Body of pancreas (tissue), 4 donors: ENCODE results near the gene ASTN2. TPM values are rescaled to one million over a fixed set of nuclear protein-coding genes. Genes with fewer than 3 reads are reported as not detected.

ENCODE experiments used
- ATAC-seq: fragments of 150-250 bp; one replicate; pipeline ENCODE4 v1.9.1; 2016
- DNase-seq, 4 donors: peaks; one replicate each; pipeline ENCODE4 v3.0.0-alpha.2; 2019
- H3K27ac ChIP-seq, 4 donors: fragments of 200-600 bp; sonication (generic); 1 replicate in 3 of 4; 2 replicates in 1 of 4; pipeline versions ENCODE4 v1.5.1 to v1.6.1; 2016 to 2019; ENCODE audit warnings: mild to moderate bottlenecking in 1 of 4, mixed read lengths in 1 of 4, moderate library complexity in 1 of 4
- H3K27me3 ChIP-seq, 2 donors: fragments of 200-600 bp; sonication (generic); one replicate each; pipeline ENCODE4 v1.6.0; 2016; ENCODE audit warnings: mild to moderate bottlenecking in 1 of 2
- H3K36me3 ChIP-seq, 2 donors: fragments of 200-600 bp; sonication (generic); replicated peaks in 1 of 2; 2 replicates each; pipeline ENCODE4 v1.5.1; 2016; ENCODE audit warnings: low read depth in 2 of 2; ENCODE audit not compliant: insufficient read depth in 1 of 2
- H3K4me1 ChIP-seq: fragments of 200-600 bp; sonication (generic); one replicate; pipeline ENCODE4 v1.6.0; 2016
- H3K4me3 ChIP-seq, 2 donors: fragments of 200-600 bp; sonication (generic); 1 replicate in 1 of 2; 2 replicates in 1 of 2; pipeline ENCODE4 v1.5.1; 2016 to 2019
- H3K9me3 ChIP-seq, 3 donors: fragments of 200-600 bp; sonication (generic); 1 replicate in 2 of 3; 2 replicates in 1 of 3; pipeline ENCODE4 v1.5.1; 2016
- CTCF ChIP-seq, 7 experiments: fragments of 450-650 bp in 4 of 7; fragments of 200-600 bp in 3 of 7; sonication (generic) in 3 of 7; IDR thresholded peaks; one replicate each; pipeline ENCODE4 v1.5.1; 2016 to 2019; ENCODE audit warnings: antibody characterized with exemption in 7 of 7
- POLR2A ChIP-seq, 3 donors: fragments of 450-650 bp; IDR thresholded peaks; one replicate each; pipeline ENCODE4 v1.6.1; 2016; ENCODE audit warnings: antibody characterized with exemption in 3 of 3, mild to moderate bottlenecking in 2 of 3
- WGBS, 2 donors: methylation state at CpG; one replicate each; pipeline ENCODE4 v1.1.5; 2017; 5-methylcytosine and 5-hydroxymethylcytosine counted together
- intact Hi-C: fragments of 100-400 bp; cut with DNase I; formaldehyde crosslinking; loops from one replicate; pipeline ENCODE4 v1.15.1; 2023
- total RNA-seq, 2 donors: library from RNA; depleted of rRNA; stranded (reverse); fragments of >200 nt; gene quantifications; one replicate each; pipeline ENCODE4 v1.1.0, GENCODE V29; 2016

The ASTN2 gene
- total RNA-seq, 2 donors from 2014 or later, result 8.2 to 9.6 TPM

DNA sequence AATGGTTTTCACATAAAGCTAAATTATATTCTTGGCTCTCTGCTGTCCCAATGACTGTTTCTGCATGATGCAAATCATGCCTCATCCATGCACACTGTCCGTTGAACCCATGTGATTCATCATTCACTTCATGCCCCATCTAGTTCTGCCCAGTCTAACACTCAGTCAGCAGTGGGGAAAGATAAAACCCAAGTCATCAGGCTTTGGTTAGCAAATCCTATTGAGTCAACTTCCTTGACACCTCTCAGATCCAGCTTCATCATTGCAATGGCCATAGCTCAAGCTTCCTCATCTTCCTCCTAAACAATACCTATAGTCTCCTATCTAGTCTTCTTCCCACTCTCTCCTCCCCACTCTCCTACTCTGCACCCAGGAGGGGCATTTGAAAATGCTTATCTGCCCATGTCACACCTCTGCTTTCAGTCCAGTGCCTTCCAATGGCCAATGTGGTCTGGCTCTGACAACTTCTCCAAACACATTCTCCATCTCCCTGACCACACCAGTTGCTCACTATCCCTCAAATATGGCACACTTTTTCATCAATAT lies 993.8 kb downstream of the ASTN2 start:
- H3K27ac ChIP-seq, result no peak overlapping the region
- no peaks in the 10 kb centered on the region for H3K36me3 ChIP-seq
- TF ChIP-seq CTCF (IDR thresholded peaks at IDR 0.05), result no peak
- no peak for TF ChIP-seq POLR2A (IDR thresholded peaks at IDR 0.05)
- no peak for DNase-seq
- no peak overlapping the region for H3K4me3 ChIP-seq
- H3K4me1 ChIP-seq, result no peaks in the 10 kb centered on the region
- no peaks in the 10 kb centered on the region for H3K27me3 ChIP-seq
- intact Hi-C loops, result no loop called here
- 91 to 100% methylated on average over 1 of the region's 1 CpG for WGBS, 2 donors
- ATAC-seq, result no peak
- no peaks in the 10 kb centered on the region for H3K9me3 ChIP-seq

DNA sequence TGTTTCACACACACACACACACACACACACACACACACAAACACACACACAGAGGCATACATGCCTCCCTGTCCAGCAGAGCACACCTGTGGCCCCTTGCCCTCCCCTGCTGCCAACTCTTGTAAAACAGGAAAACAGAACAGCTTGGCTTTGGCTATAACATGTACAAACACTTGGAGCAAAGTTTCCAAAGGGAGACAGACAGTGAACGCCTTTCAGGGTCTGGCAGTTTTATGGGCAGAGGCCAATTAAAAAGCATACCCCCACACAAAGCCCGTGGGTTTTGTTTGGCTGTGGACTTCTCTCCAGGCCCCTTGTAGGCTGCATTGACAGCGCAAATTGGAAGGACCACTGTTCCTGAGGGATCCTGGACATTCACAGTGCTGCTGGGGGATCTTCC lies 995.7 kb downstream of the ASTN2 start:
- Histone ChIP-seq H3K27me3 (no peaks in the 10 kb centered on the region), H3K4me3 (no peak overlapping the region), H3K27ac (no peak overlapping the region), H3K36me3 (no peaks in the 10 kb centered on the region), H3K4me1 (no peaks in the 10 kb centered on the region), H3K9me3 (no peaks in the 10 kb centered on the region)
- no peak for TF ChIP-seq POLR2A (IDR thresholded peaks at IDR 0.05)
- no peak for TF ChIP-seq CTCF (IDR thresholded peaks at IDR 0.05)
- ATAC-seq (no peak), DNase-seq (no peak)
- 55 to 100% methylated on average over 2 to 3 of the region's 3 CpGs for WGBS, 2 donors
- intact Hi-C loops, result no loop called here

DNA sequence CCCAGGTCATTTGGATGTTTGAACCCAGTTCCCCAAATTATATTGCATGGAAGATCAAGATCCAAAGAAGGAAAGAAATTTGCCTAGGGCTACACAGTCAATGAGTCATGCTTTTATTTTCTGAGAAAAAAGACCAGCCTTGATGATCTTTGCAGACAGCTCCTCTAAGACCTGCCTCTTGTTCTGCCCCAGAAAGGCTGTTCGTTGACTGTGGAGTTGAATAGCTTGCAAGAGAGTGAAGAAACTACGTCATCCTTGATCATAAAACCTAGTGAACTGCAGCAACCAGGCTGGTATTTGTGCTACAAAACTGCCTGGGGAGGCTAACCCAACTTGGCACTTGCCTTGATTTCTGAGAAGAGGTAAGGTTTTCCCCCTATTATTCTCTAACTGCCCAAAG lies 997.4 kb downstream of the ASTN2 start:
- H3K9me3 ChIP-seq, result no peaks in the 10 kb centered on the region
- ATAC-seq, result no peak
- 93% methylated on average over 2 of the region's 2 CpGs for WGBS, 2 donors

GRCh38 chr9:116416421-116416820 lies 998.4 kb downstream of the ASTN2 start:
- no peaks in the 10 kb centered on the region for H3K27me3 ChIP-seq
- H3K36me3 ChIP-seq, result no peaks in the 10 kb centered on the region
- DNase-seq (no peak), ATAC-seq (no peak)
- WGBS, 2 donors, result 96 to 100% methylated on average over 1 of the region's 1 CpG
- no peaks in the 10 kb centered on the region for H3K9me3 ChIP-seq
- intact Hi-C loops, result no loop called here
- no peak overlapping the region for H3K4me3 ChIP-seq
- TF ChIP-seq POLR2A (IDR thresholded peaks at IDR 0.05), result no peak
- no peak for TF ChIP-seq CTCF (IDR thresholded peaks at IDR 0.05)
- no peak overlapping the region for H3K27ac ChIP-seq
- no peaks in the 10 kb centered on the region for H3K4me1 ChIP-seq

More for the DNA sequence above, 997.4 kb downstream of the ASTN2 start:
- intact Hi-C loops, result no loop called here
- no peak overlapping the region for H3K27ac ChIP-seq
- TF ChIP-seq POLR2A (IDR thresholded peaks at IDR 0.05), result no peak
- TF ChIP-seq CTCF (IDR thresholded peaks at IDR 0.05), result no peak
- no peak for DNase-seq
- H3K4me3 ChIP-seq, result no peak overlapping the region
- H3K4me1 ChIP-seq, result no peaks in the 10 kb centered on the region
- no peaks in the 10 kb centered on the region for H3K27me3 ChIP-seq
- no peaks in the 10 kb centered on the region for H3K36me3 ChIP-seq

DNA sequence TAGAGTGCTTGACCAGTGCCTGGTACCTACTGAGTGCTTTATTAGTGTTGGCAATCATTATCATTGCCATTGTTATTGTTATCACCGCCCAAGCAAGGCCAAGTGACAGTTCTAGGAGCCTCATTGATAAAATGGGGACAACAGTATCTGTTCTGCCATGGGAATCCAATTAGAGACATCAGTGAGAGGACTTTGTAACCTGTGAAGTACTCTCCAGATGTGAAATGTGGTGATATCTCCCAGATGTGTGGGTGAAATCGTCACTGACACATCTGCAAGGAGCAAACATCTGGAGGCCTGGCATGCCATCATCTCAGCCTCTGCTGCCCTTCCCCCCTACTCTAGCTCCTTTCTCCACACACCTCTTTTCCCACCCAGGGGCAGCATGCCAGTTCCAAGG lies 1000.5 kb downstream of the ASTN2 start:
- no peaks in the 10 kb centered on the region for H3K27me3 ChIP-seq
- no peak for DNase-seq
- no peaks in the 10 kb centered on the region for H3K4me1 ChIP-seq
- H3K36me3 ChIP-seq, result no peaks in the 10 kb centered on the region
- 62 to 75% methylated on average over 2 of the region's 2 CpGs for WGBS, 2 donors
- H3K27ac ChIP-seq, result no peak overlapping the region
- no peak for ATAC-seq
- TF ChIP-seq POLR2A (IDR thresholded peaks at IDR 0.05) (no peak), CTCF (IDR thresholded peaks at IDR 0.05) (no peak)
- no peak overlapping the region for H3K4me3 ChIP-seq
- intact Hi-C loops, result no loop called here
- H3K9me3 ChIP-seq, result no peaks in the 10 kb centered on the region
